ENCODE results near the gene KIR3DL1.
"Not testable (repeated sequence)": the region's sequence is repeated elsewhere in the genome, so short reads cannot be mapped to it uniquely, and the experiment has no call there.

Gene KIR3DL1

DNA sequence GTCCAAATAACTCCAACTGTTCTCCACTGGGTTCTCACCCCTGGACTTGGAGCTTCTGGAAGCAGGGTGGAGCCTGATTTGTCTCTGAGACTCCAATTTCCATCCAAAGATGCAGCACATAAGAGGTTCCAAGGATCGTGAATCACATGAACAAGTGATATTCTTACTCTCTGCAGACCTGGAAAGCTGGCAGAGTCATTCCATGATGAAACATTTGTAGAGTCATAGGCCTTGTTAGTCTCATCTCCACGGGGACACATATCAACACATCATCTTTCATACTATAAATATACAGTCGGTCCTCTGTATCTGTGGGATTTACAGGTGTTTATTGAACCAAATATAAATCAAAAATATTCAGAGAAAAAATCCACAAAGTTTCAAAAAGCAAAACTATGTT, 1.7 kb upstream of the KIR3DL1 start:
- DNase-seq (ENCODE audit: low read depth in 4 of 4, low spot score in 1 of 4) = not testable (repeated sequence)

DNA sequence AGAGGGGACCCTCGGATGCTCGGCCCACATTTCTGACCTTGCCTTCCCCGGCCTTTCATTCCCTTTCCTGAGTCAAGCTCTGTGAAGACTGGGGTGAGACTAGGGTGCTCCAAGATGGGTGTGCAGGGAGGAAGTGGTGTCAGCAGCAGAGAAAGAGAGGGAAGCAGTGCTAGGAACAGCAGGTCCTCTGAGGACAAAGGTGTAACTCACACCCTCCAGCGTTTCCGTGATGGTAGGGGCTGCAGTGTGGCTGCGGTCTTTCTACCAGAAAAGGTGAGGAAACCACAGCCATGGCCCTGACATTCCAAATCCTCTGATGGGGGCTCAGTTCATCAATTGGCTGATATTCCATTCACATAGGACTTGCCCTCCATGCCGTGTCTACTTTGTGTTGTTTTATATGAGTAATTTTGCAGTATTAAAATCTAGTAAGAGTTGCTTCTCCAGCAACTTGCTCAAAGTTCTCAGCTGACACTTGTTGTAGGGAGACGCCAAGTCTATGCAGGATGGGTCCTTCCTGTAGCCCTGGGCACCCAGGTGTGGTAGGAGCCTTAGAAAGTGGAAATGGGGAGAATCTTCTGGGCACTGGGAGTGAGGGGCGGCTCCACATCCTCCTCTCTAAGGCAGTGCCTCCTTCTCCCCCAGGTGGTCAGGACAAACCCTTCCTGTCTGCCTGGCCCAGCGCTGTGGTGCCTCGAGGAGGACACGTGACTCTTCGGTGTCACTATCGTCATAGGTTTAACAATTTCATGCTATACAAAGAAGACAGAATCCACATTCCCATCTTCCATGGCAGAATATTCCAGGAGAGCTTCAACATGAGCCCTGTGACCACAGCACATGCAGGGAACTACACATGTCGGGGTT, 1.6 kb downstream of the KIR3DL1 start:
- no peak for DNase-seq (ENCODE audit: low read depth in 4 of 4, low spot score in 1 of 4)

DNA sequence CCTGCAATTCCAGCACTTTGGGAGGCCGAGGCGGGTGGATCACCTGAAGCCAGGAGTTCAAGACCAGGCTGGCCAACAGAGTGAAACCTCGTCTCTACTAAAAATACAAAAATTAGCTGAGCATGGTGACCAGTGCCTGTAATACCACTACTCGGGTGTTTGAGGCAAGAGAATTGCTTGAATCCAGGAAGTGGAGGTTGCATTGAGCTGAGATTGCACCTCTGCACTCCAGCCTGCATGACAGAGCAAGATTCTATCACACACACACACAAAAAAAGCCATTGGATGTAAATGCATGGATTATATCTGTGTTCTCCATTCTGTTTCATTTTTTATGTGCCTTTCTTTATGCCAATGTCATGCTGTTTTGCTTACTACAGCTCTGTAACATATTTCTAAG, 8.1 kb downstream of the KIR3DL1 start:
- DNase-seq (ENCODE audit: low read depth in 4 of 4, low spot score in 1 of 4) = not testable (repeated sequence)

DNA sequence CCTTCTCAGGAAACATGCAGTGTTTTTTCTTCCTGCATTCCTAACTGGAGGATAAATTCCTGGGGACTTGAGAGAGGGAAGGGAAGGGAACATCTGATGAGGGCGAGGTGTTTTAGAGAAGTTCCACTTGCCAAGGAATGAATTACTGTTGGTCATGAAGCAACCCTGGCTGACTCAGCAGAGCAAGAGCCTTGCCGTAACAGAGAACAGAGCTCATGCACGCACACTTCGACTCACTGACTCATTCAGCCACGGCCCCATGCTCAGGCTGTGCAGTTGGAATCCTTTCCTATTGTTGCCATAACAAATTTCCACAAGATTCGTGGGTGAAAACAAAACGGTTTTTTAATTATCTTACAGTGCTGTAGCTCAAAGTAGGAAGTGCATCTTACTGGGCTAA, 9.1 kb downstream of the KIR3DL1 start:
- DNase-seq (ENCODE audit: low read depth in 4 of 4, low spot score in 1 of 4) = not testable (repeated sequence)

DNA sequence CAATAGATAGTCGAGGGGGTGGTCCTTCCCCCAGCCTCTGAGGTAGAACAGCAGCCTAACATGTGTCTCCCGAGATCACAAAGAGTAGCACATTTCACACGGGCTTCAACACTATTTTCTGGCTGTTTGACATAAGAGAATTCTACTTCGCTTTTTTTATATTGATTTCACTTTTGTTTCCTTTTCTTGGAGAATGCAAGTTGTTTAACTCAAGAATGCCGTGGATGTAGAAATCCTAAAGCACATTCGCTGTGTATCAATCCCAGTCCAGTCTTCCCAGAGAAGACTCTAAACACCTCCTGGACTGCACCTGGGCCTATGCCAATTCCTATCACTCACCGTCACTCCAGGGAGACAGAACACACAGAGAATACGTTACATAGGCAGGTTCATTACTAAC, 11.8 kb downstream of the KIR3DL1 start:
- not testable (repeated sequence) for DNase-seq (ENCODE audit: low read depth in 4 of 4, low spot score in 1 of 4)

DNA sequence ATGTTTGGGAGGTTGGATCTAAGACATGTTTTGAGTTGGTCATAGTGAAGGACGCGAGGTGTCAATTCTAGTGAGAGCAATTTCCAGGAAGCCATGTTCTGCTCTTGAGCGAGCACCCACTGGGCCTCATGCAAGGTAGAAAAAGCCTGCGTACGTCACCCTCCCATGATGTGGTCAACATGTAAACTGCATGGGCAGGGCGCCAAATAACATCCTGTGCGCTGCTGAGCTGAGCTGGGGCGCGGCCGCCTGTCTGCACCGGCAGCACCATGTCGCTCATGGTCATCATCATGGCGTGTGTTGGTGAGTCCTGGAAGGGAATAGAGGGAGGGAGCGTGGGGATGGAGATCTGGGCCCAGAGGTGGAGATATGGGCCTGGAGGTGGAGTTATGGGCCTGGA, 16.2 kb downstream of the KIR3DL1 start, which contains the start of gene KIR2DS4:
Gene KIR2DS4 (plus strand): TSS at position 181 of the 400 bp plus-strand sequence.
- DNase-seq (ENCODE audit: low read depth in 4 of 4, low spot score in 1 of 4) = not testable (repeated sequence)

DNA sequence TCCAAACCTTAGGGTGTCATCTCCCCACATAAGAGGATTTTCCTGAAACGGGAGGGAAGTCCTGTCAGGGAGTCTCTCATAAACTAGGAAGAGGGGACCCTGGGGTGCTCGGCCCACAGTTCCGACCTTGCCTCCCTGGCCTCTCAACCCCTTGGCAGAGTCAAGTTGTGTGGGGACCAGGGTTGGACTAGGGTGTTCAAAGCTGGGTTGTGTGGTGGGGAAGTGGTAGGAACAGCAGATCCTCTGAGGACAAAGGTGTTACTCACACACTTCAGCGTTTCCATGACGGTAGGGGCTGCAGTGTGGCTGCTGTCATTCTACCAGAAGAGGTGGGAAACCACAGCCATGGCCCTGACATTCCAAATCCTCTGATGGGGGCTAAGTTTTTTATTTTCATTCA, 18.9 kb downstream of the KIR3DL1 start:
- not testable (repeated sequence) for DNase-seq (ENCODE audit: low read depth in 4 of 4, low spot score in 1 of 4)

DNA sequence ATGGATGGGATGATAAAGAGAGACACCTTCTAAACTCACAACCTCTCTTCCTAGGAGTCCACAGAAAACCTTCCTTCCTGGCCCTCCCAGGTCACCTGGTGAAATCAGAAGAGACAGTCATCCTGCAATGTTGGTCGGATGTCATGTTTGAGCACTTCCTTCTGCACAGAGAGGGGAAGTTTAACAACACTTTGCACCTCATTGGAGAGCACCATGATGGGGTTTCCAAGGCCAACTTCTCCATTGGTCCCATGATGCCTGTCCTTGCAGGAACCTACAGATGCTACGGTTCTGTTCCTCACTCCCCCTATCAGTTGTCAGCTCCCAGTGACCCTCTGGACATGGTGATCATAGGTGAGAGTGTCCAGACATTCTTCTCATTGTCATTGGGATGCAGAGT, 21.3 kb downstream of the KIR3DL1 start:
- not testable (repeated sequence) for DNase-seq (ENCODE audit: low read depth in 4 of 4, low spot score in 1 of 4)

DNA sequence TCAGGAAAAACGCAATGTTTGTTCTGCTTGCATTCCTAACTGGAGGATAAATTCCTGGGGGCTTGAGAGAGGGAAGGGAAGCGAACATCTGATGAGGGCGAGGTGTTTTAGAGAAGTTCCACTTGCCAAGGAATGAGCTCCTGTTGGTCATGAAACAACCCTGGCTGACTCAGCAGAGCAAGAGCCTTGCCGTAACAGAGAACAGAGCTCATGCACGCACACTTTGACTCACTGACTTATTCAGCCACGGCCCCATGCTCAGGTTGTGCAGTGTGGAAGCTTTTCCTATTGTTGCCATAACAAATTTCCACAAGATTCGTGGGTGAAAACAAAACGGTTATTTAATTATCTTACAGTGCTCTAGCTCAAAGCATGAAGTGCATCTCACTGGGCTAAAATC, 26.9 kb downstream of the KIR3DL1 start:
- not testable (repeated sequence) for DNase-seq (ENCODE audit: low read depth in 4 of 4, low spot score in 1 of 4)

DNA sequence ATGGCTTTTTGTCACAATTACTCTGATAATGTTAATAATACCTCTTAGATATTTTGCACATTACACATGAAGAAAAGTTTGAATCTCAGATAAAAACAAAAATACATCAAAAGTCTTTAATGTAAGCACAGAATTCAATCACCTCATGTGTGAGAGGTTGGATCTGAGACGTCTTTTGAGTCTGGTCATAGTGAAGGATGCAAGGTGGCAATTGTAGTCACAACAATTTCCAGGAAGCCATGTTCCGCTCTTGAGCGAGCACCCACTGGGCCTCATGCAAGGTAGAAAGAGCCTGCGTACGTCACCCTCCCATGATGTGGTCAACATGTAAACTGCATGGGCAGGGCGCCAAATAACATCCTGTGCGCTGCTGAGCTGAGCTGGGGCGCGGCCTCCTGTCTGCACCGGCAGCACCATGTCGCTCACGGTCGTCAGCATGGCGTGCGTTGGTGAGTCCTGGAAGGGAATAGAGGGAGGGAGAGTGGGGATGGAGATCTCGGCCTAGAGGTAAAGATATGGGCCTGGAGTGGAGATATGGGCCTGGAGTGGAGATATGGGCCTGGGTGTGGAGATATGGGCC, 33.9 kb downstream of the KIR3DL1 start, which contains the start of gene KIR3DL2:
Gene KIR3DL2 (plus strand): TSS at position 383 of the 580 bp plus-strand sequence. CDS start 33 bp downstream, at position 416.
- DNase-seq (ENCODE audit: low read depth in 4 of 4, low spot score in 1 of 4) = not testable (repeated sequence)

DNA sequence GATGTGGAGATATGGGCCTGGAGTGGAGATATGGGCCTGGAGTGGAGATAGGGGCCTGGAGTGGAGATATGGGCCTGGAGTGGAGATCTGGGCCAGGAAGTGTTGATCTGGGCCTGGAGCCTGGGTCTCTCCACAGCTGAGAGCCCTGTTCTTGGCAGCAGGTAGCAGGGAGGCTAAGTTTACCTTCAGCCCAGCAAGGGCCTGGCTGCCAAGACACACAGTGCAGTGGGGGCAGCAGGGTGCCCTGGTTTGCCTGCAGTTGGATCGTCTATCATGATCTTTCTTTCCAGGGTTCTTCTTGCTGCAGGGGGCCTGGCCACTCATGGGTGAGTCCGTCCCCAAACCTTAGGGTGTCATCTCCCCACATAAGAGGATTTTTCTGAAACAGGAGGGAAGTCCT, 34.7 kb downstream of the KIR3DL1 start:
- no peak for DNase-seq (ENCODE audit: low read depth in 4 of 4, low spot score in 1 of 4)

DNA sequence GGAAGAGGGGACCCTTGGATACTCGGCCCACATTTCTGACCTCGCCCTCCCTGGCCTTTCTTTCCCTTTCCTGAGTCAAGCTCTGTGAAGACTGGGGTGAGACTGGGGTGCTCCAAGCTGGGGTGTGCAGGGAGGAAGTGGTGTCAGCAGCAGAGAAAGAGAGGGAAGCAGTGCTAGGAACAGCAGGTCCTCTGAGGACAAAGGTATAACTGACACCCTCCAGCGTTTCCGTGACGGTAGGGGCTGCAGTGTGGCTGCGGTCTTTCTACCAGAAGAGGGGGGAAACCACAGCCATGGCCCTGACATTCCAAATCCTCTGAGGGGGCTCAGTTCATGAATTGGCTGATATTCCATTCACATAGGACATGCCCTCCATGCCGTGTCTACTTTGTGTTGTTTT, 35.1 kb downstream of the KIR3DL1 start:
- DNase-seq (ENCODE audit: low read depth in 4 of 4, low spot score in 1 of 4) = no peak

DNA sequence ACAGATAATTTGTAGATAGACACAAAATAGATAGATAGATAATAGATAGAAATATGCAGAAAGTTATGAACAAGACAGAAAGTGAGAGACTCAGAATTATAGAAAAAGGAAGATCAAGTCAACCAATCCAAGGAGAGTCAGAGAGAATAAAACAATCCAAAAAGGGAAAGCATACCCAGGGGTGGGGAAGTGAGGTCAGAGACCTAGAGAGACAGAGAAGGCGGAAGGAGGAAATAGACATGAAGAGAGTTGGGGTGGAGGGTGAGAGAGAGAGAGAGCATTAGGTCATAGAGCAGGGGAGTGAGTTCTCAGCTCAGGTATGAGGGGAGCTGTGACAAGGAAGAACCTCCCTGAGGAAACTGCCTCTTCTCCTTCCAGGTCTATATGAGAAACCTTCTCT, 39.0 kb downstream of the KIR3DL1 start:
- not testable (repeated sequence) for DNase-seq (ENCODE audit: low read depth in 4 of 4, low spot score in 1 of 4)

DNA sequence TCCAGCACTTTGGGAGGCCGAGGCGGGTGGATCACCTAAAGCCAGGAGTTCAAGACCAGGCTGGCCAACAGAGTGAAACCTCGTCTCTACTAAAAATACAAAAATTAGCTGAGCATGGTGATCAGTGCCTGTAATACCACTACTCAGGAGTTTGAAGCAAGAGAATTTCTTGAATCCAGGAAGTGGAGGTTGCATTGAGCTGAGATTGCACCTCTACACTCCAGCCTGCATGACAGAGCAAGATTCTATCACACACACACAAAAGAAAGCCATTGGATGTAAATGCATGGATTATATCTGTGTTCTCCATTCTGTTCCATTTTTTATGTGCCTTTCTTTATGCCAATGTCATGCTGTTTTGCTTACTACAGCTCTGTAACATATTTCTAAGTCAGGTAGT, 42.2 kb downstream of the KIR3DL1 start:
- DNase-seq (ENCODE audit: low read depth in 4 of 4, low spot score in 1 of 4) = not testable (repeated sequence)

DNA sequence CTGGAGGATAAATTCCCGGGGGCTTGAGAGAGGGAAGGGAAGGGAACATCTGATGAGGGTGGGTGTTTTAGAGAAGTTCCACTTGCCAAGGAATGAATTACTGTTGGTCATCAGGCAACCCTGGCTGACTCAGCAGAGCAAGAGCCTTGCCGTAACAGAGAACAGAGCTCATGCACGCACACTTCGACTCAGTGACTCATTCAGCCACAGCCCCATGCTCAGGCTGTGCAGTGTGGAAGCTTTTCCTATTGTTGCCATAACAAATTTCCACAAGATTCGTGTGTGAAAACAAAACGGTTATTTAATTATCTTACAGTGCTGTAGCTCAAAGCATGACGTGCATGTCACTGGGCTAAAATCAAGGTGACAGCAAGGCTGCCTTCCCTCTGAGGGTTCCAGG, 43.2 kb downstream of the KIR3DL1 start:
- DNase-seq (ENCODE audit: low read depth in 4 of 4, low spot score in 1 of 4) = not testable (repeated sequence)

DNA sequence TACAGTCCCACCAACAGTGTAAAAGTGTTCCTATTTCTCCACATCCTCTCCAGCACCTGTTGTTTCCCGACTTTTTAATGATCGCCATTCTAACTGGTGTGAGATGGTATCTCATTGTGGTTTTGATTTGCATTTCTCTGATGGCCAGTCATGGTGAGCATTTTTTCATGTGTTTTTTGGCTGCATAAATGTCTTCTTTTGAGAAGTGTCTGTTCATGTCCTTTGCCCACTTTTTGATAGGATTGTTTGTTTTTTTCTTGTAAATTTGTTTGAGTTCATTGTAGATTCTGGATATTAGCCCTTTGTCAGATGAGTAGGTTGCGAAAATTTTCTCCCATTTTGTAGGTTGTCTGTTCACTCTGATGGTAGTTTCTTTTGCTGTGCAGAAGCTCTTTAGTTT, 47.2 kb downstream of the KIR3DL1 start:
- not testable (repeated sequence) for DNase-seq (ENCODE audit: low read depth in 4 of 4, low spot score in 1 of 4)

DNA sequence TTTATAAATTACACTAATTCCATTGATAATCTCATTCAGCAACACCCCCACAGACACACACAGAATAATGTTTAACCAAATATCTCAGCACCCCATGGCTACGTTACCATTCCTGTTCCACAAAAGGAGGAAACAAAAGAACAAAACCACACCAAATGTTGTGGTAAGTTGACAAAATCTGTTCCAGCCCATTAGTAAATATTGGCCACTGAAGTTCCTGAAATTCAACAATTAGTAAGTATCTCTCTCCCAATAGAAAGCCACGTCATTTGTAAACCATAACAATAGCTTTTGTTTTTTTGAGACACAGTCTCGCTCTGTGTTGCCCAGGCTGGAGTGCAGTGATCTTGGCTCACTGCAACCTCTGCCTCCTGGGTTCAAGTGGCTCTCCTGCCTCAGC, 55.4 kb downstream of the KIR3DL1 start:
- no peak for DNase-seq (ENCODE audit: low read depth in 4 of 4, low spot score in 1 of 4)

DNA sequence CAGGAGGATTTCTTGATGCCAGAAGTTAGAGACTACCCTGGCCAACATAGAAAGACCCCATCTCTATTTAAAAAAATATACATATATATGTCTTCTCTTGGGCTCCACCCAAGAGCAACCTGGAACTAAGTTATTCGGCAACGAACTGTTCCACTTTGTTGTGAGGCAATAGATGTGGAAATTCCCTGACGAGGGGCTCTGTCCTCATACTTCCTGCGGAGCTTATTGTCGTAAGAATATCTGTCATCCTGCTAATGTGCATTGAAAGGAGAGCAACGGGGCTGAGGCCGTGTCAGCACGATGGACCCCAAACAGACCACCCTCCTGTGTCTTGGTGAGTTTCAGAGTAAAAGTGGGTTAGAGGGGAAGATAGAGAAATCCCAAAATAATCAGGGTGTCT, 57.7 kb downstream of the KIR3DL1 start, which contains the start of gene FCAR:
Gene FCAR (plus strand): TSS at position 246 of the 400 bp plus-strand sequence. CDS start 55 bp downstream, at position 301.
- no peak for DNase-seq (ENCODE audit: low read depth in 4 of 4, low spot score in 1 of 4)

DNA sequence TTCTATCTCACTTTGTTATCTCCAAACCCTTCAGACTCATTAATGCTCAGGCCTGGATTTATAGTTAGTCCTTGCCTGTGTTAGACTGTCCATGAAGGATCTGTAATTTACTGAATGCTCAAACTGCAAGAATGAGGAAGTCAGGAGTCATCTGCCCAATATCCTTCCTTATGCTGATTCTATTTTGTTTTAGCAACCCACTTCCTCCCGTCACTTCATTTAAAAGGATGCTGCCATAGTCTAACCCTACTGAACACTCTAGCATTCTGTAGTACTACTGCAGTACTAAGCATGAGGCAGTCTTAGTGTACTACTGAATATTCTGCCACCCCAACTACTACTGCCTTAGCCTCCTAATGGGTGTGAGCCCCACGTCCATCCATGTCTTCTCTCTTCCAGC, 59.2 kb downstream of the KIR3DL1 start:
- no peak for DNase-seq (ENCODE audit: low read depth in 4 of 4, low spot score in 1 of 4)

DNA sequence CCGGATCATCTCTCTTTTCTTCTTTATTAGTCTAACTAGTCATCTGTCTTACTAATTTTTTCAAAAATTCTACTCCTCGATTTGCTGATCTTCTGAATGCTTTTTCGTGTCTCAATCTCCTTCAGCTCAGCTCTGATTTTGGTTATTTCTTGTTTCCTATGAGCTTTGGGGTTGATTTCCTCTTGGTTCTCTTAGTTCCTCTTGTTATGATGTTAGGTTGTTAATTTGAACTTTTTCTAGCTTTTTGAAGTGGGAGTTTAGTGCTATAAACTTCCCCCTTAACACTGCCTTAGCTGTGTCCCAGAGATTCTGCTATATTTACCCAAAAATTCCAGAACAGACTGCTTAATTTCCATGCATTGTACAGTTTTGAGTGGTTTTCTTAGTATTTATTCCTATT, 61.2 kb downstream of the KIR3DL1 start:
- DNase-seq (ENCODE audit: low read depth in 4 of 4, low spot score in 1 of 4) = no peak

Data from stimulated activated CD4-positive, alpha-beta T cell treated with anti-CD3 and anti-CD28 coated beads, Interleukin-1b, Interleukin-23, amount 100 ng/mL, for 24 hours (primary cell).